HepG2 (cell line): Measurements from ENCODE around the gene TRMT112. TPM values are rescaled to one million over a fixed set of nuclear protein-coding genes. Genes with fewer than 3 reads are reported as not detected.

Experiments used
- ATAC-seq: fragments of 200-7000 bp; cut with Tn5 transposase; 3 replicates; pipeline ENCODE4 v1.9.1; 2020; ENCODE audit warnings: mild to moderate bottlenecking, moderate library complexity
- BruUV-seq: library from RNA; stranded (reverse); fragments of 400-500 nt; replicated peaks from 2 replicates; lab custom pipeline; 2021; lab: Mats Ljungman, UMichigan
- CTCF ChIA-PET: fragments of 300-600 bp; formaldehyde crosslinking; extraction: SDS; loops from one replicate; lab custom pipeline; 2021; ENCODE audit warnings: low total read pairs, inconsistent platforms, low intra/inter-chr PET ratio; lab: Yijun Ruan, JAX
- POLR2A ChIA-PET: fragments of 350-600 bp; sonication (Branson Sonifier 250); formaldehyde crosslinking; loops from one replicate; lab custom pipeline; 2020; ENCODE audit warnings: antibody characterized with exemption, inconsistent platforms; lab: Yijun Ruan, JAX
- DNase-seq: peaks from one replicate; pipeline ENCODE4 v3.0.0-alpha.2; 2015; ENCODE audit warnings: low spot score
- FAIRE-seq: peaks from 3 replicates; lab custom pipeline; 2011; peaks lifted over from hg19 to GRCh38; lab: Jason Lieb, UNC
- H2AFZ ChIP-seq: one replicate; pipeline ENCODE4 v1.6.1; 2011; ENCODE audit warnings: low read length, inconsistent platforms
- H3K27ac ChIP-seq: fragments of 300-600 bp; 3 replicates; pipeline ENCODE4 v1.8.0; 2011; ENCODE audit warnings: mixed run types, mild to moderate bottlenecking, mixed read lengths, low read length, inconsistent platforms; ENCODE audit not compliant: insufficient read depth; ENCODE audit errors: extremely low read length
- H3K27me3 ChIP-seq, 2 experiments: fragments of 200-600 bp in 1 of 2; 2 replicates in 1 of 2; 3 replicates in 1 of 2; pipeline versions ENCODE4 v1.6.0 to v1.8.0; 2011; ENCODE audit warnings: low read length in 2 of 2, mild to moderate bottlenecking in 2 of 2, moderate library complexity in 2 of 2, inconsistent platforms in 1 of 2; ENCODE audit not compliant: insufficient read depth in 2 of 2, control insufficient read depth in 1 of 2
- H3K36me3 ChIP-seq, 2 experiments: fragments of 200-600 bp in 1 of 2; replicated peaks in 1 of 2; 2 replicates in 1 of 2; 3 replicates in 1 of 2; pipeline versions ENCODE4 v1.5.1 to v1.8.0; 2011; ENCODE audit warnings: low read length in 2 of 2, inconsistent platforms in 1 of 2; ENCODE audit not compliant: insufficient read depth in 2 of 2, control insufficient read depth in 1 of 2
- H3K4me1 ChIP-seq: 2 replicates; pipeline ENCODE4 v1.5.1; 2012; ENCODE audit warnings: low read length, inconsistent platforms; ENCODE audit not compliant: insufficient read depth
- H3K4me2 ChIP-seq: 2 replicates; pipeline ENCODE4 v1.6.0; 2011; ENCODE audit warnings: low read depth, low read length, inconsistent platforms
- H3K4me3 ChIP-seq, 3 experiments: fragments of 200-600 bp in 1 of 3; sonication (generic), shearing (Covaris generic) in 1 of 3; replicated peaks in 1 of 3; 2 replicates each; pipeline ENCODE4 v1.5.1; 2011 to 2016; ENCODE audit warnings: low read length in 3 of 3, inconsistent platforms in 2 of 3, low read depth in 2 of 3, mild to moderate bottlenecking in 2 of 3, control low read depth in 1 of 3, mixed read lengths in 1 of 3; ENCODE audit not compliant: insufficient read depth in 1 of 3
- H3K79me2 ChIP-seq: one replicate; pipeline ENCODE4 v1.6.1; 2011; ENCODE audit warnings: low read length, inconsistent platforms; ENCODE audit not compliant: insufficient read depth
- H3K9ac ChIP-seq: 2 replicates; pipeline ENCODE4 v1.6.0; 2011; ENCODE audit warnings: mild to moderate bottlenecking, low read depth, low read length, inconsistent platforms; ENCODE audit not compliant: insufficient read depth
- H3K9me3 ChIP-seq: 2 replicates; pipeline ENCODE4 v1.5.1; 2012; ENCODE audit warnings: mild to moderate bottlenecking, low read length
- H4K20me1 ChIP-seq: 2 replicates; pipeline ENCODE4 v1.6.0; 2011; ENCODE audit warnings: inconsistent platforms, mild to moderate bottlenecking, low read length, moderate library complexity; ENCODE audit not compliant: insufficient read depth
- CCDC6 ChIP-seq: sonication (generic); formaldehyde crosslinking; IDR thresholded peaks from 2 replicates; pipeline ENCODE4 v1.8.1; 2022; ENCODE audit warnings: mild to moderate bottlenecking, missing genetic modification reagents, moderate library complexity
- ZHX2 ChIP-seq, 2 experiments: sonication (generic) in 1 of 2; formaldehyde crosslinking in 1 of 2; IDR thresholded peaks; 2 replicates each; pipeline versions ENCODE4 v1.6.1 to v1.9.0; 2014 to 2022; ENCODE audit warnings: antibody characterized with exemption in 1 of 2, borderline replicate concordance in 1 of 2, inconsistent platforms in 1 of 2, low read depth in 1 of 2, missing genetic modification reagents in 1 of 2
- ZMAT5 ChIP-seq: sonication (generic); formaldehyde crosslinking; IDR thresholded peaks from 2 replicates; pipeline ENCODE4 v1.5.0; 2020; ENCODE audit warnings: mild to moderate bottlenecking, low read depth, missing genetic modification reagents, borderline replicate concordance
- ZNF260 ChIP-seq: sonication (generic); formaldehyde crosslinking; IDR thresholded peaks from 2 replicates; pipeline ENCODE4 v1.4.0; 2020; ENCODE audit warnings: missing genetic modification reagents, low read depth, mild to moderate bottlenecking, borderline replicate concordance
- ZNF276 ChIP-seq: sonication (generic); formaldehyde crosslinking; IDR thresholded peaks from 2 replicates; pipeline ENCODE4 v1.4.0; 2020; ENCODE audit warnings: mild to moderate bottlenecking, low read depth, missing genetic modification reagents
- ZNF775 ChIP-seq: sonication (generic); formaldehyde crosslinking; IDR thresholded peaks from 2 replicates; pipeline ENCODE4 v1.4.0; 2020; ENCODE audit warnings: missing genetic modification reagents, mild to moderate bottlenecking, moderate library complexity, borderline replicate concordance
- WGBS: methylation state at CpG from one replicate; pipeline ENCODE4 v1.1.6; 2017; ENCODE audit warnings: low lambda C conversion rate; 5-methylcytosine and 5-hydroxymethylcytosine counted together
- in situ Hi-C: cut with HindIII; loops from 2 replicates; pipeline ENCODE4 v1.10.0; 2017; ENCODE audit warnings: low pct_unique_long_range_greater_than_20kb; ENCODE audit not compliant: extremely low pct_ligation_motif_present
- intact Hi-C: fragments of 100-400 bp; cut with micrococcal nuclease; formaldehyde crosslinking; loops from one replicate; pipeline ENCODE4 v1.10.0; 2022; ENCODE audit not compliant: unreplicated experiment
- polyA plus RNA-seq, 8 experiments: library from polyadenylated mRNA; depleted of rRNA in 3 of 8; stranded (reverse) in 7 of 8; unstranded in 1 of 8; fragments of >200 nt; fragmentation: Illumina TruSeq in 4 of 8; extraction: Trizol in 4 of 8; gene quantifications; 2 replicates each; pipeline versions ENCODE4 v1.2.1 to v1.2.3, GENCODE V29; 2011 to 2016; ENCODE audit warnings: low read depth in 4 of 8, missing spikeins in 1 of 8, mixed read lengths in 1 of 8; ENCODE audit not compliant: insufficient read depth in 1 of 8
- total RNA-seq, 5 experiments: library from RNA; depleted of rRNA; stranded (reverse); fragments of >200 nt; fragmentation: Illumina TruSeq; extraction: Trizol; gene quantifications; 2 replicates each; pipeline ENCODE4 v1.2.3, GENCODE V29; 2016; ENCODE audit warnings: low read depth in 1 of 5

The TRMT112 gene
- total and polyA plus RNA-seq, 2 of the 13 experiments (the other 11 are each of a cell fraction or from before 2014, with no cell fraction given), result 186 to 409 TPM

- no peak for TF ChIP-seq ZHX2 (IDR thresholded peaks at IDR 0.05; ENCODE audit: low read depth)
- TF ChIP-seq ZHX2 (CRISPR knock-in tag; IDR thresholded peaks at IDR 0.05; ENCODE audit: borderline replicate concordance), result no peak
- TF ChIP-seq ZNF260 (CRISPR knock-in tag), result no peak
Observed at GRCh38 chr11:64339286-64339685, 21.9 kb upstream of the TRMT112 start (continued).

GRCh38 chr11:64338716-64339115, 21.4 kb upstream of the TRMT112 start:
- no peaks in the 10 kb centered on the region for H3K36me3 ChIP-seq
- in situ Hi-C loops, result no loop called here
- CTCF ChIA-PET, result no interaction called here
- intact Hi-C loops, result no loop called here
- peaks cover 5 to 36% of the 10 kb centered on the region in 2 experiments; a peak in 3 of 5 replicates for H3K27me3 ChIP-seq
- H3K9ac ChIP-seq, result no peak overlapping the region
- WGBS, result 41% methylated on average over 8 of the region's 8 CpGs
- POLR2A ChIA-PET, result no interaction called here
- H4K20me1 ChIP-seq, result no peaks in the 10 kb centered on the region
- no peak overlapping the region for H3K27ac ChIP-seq
- FAIRE-seq, result no peak
- no peak overlapping the region for H3K4me3 ChIP-seq
- no peak for DNase-seq
- ATAC-seq, result no peak
- TF ChIP-seq ZNF276, result no peak
- TF ChIP-seq ZNF775 (CRISPR knock-in tag), result no peak
- no peak for TF ChIP-seq CCDC6 (CRISPR knock-in tag)
- no peak for TF ChIP-seq ZMAT5 (CRISPR knock-in tag)
- peaks cover 31% of the 10 kb centered on the region for H3K4me1 ChIP-seq
- no peak overlapping the region for H3K4me2 ChIP-seq
- no peaks in the 10 kb centered on the region for H3K9me3 ChIP-seq
- no peak overlapping the region for H2AFZ ChIP-seq
- no TSS peak for BruUV-seq
- H3K79me2 ChIP-seq, result no peaks in the 10 kb centered on the region
